HG03558 (cell line): ENCODE results near the gene TBL2.
"Not testable (repeated sequence)": the region's sequence is repeated elsewhere in the genome, so short reads cannot be mapped to it uniquely, and the experiment has no call there.

Experiments
- ATAC-seq: cut with Tn5 transposase; IDR thresholded peaks from one replicate; pipeline ENCODE4 v1.9.1; 2021; ENCODE audit warnings: moderate number of reproducible peaks; ENCODE audit not compliant: unreplicated experiment; ENCODE audit errors: extremely low read depth

TBL2 gene

GRCh38 chr7:73572767-73573186, 5.6 kb downstream of the TBL2 start:
- ATAC-seq = no peak

GRCh38 chr7:73570977-73571376, 7.4 kb downstream of the TBL2 start:
- ATAC-seq = no peak

- ATAC-seq = no peak
Observed at GRCh38 chr7:73570521-73570920, 7.9 kb downstream of the TBL2 start.

GRCh38 chr7:73569042-73569608, 9.3 kb downstream of the TBL2 start:
- ATAC-seq = no peak

GRCh38 chr7:73567846-73568685, 10.3 kb downstream of the TBL2 start:
- no peak for ATAC-seq

GRCh38 chr7:73567140-73567539, 11.2 kb downstream of the TBL2 start:
- ATAC-seq = no peak

- ATAC-seq = not testable (repeated sequence)
Observed at GRCh38 chr7:73566431-73566830, 11.9 kb downstream of the TBL2 start.

GRCh38 chr7:73565675-73566340, 12.6 kb downstream of the TBL2 start:
- ATAC-seq = no peak

GRCh38 chr7:73560109-73560835, 18.1 kb downstream of the TBL2 start:
- no peak for ATAC-seq

GRCh38 chr7:73557397-73558257, 20.8 kb downstream of the TBL2 start, which contains the start of gene BCL7B:
BCL7B (minus strand) TSS chr7:73557690; CDS start chr7:73557578, 112 bp downstream.
- ATAC-seq = peak; percentile 21

GRCh38 chr7:73557108-73557396, 21.3 kb downstream of the TBL2 start:
- ATAC-seq = peak; percentile 61

- no peak for ATAC-seq
Observed at GRCh38 chr7:73556208-73557107, 21.9 kb downstream of the TBL2 start.

GRCh38 chr7:73555411-73555982, 22.9 kb downstream of the TBL2 start:
- ATAC-seq = no peak

GRCh38 chr7:73550093-73550492, 28.3 kb downstream of the TBL2 start:
- not testable (repeated sequence) for ATAC-seq

GRCh38 chr7:73549176-73549575, 29.2 kb downstream of the TBL2 start:
- ATAC-seq = no peak

GRCh38 chr7:73547841-73548240, 30.5 kb downstream of the TBL2 start:
- ATAC-seq = no peak

GRCh38 chr7:73544678-73545077, 33.7 kb downstream of the TBL2 start:
- ATAC-seq = no peak

GRCh38 chr7:73541722-73542121, 36.7 kb downstream of the TBL2 start:
- no peak for ATAC-seq
